ENCODE data around the gene DHRS3. TPM values are rescaled to one million over a fixed set of nuclear protein-coding genes. Genes with fewer than 3 reads are reported as not detected.

Gene DHRS3
- total and polyA plus RNA-seq, 2 of the 13 experiments (the other 11 are each of a cell fraction or from before 2014, with no cell fraction given) = 48.5 to 90.5 TPM

GRCh38 chr1:12525311-12526181 is 92.5 kb downstream of the DHRS3 start (continued):
- no peak for TF ChIP-seq NFAT5 (CRISPR knock-in tag; IDR thresholded peaks at IDR 0.05)
- no peak for TF ChIP-seq HNRNPUL1 (IDR thresholded peaks at IDR 0.05; ENCODE audit: low read depth, low read length)
- no peak for TF ChIP-seq CENPX (CRISPR knock-in tag; IDR thresholded peaks at IDR 0.05)
- TF ChIP-seq ZNF800 (CRISPR knock-in tag; IDR thresholded peaks at IDR 0.05) = no peak
- no peak for TF ChIP-seq REL (CRISPR knock-in tag; conservative IDR thresholded peaks at IDR 0.05)
- TF ChIP-seq ZBED4 (CRISPR knock-in tag; IDR thresholded peaks at IDR 0.05; ENCODE audit: borderline replicate concordance) = no peak
- TF ChIP-seq FOXK1 (CRISPR knock-in tag; IDR thresholded peaks at IDR 0.05; ENCODE audit: borderline replicate concordance, low read depth) = peak; percentile 71; the same call in 1 of the 2 replicates
- peak; percentile 66; the same call in 1 of the 2 replicates for TF ChIP-seq ZBTB43 (CRISPR knock-in tag; conservative IDR thresholded peaks at IDR 0.05)
- TF ChIP-seq ZNF225 (CRISPR knock-in tag; IDR thresholded peaks at IDR 0.05) = no peak
- TF ChIP-seq SALL2 (CRISPR knock-in tag; IDR thresholded peaks at IDR 0.05) = peak; percentile 25; the same call in 1 of the 2 replicates
- no peak for TF ChIP-seq ZNF281 (CRISPR knock-in tag; IDR thresholded peaks at IDR 0.05; ENCODE audit: borderline replicate concordance)
